Measurements from ENCODE around the gene COL27A1. TPM values are rescaled to one million over a fixed set of nuclear protein-coding genes. Genes with fewer than 3 reads are reported as not detected.

The COL27A1 gene
- total RNA-seq, 3 donors from 2014 or later, result 1.4 to 2.8 (median 1.7) TPM

DNA sequence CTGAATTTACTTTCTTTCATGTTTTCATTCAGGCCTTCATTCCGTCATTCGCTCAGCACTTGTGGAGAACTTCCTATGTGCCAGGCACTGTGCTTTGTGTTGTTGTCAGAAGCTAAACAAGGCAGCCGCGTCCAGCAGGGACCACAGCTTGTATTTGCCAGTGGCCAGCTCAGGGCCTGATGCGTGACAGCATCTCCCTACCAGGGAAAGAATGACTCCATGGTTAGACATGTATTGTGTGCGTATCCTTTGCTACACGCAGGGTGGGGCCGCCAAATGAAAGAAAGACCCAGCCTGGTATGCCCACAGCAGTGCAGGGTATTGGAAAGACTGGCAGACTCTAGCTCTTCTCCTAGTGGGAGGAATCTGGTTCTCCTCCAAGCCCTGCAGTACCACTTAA is 4.7 kb upstream of the COL27A1 start:
- H3K9me3 Mint-ChIP-seq, result no peaks in the 10 kb centered on the region
- no peak for ATAC-seq
- peaks cover 11% of the 10 kb centered on the region for H3K4me1 Mint-ChIP-seq (ENCODE audit: low read depth)
- no peak for DNase-seq
- H3K4me3 Mint-ChIP-seq, result no peak overlapping the region
- H3K36me3 Mint-ChIP-seq (ENCODE audit: insufficient read depth), result no peaks in the 10 kb centered on the region
- H3K27me3 Mint-ChIP-seq (ENCODE audit: low read depth), result peaks cover 59% of the 10 kb centered on the region

DNA sequence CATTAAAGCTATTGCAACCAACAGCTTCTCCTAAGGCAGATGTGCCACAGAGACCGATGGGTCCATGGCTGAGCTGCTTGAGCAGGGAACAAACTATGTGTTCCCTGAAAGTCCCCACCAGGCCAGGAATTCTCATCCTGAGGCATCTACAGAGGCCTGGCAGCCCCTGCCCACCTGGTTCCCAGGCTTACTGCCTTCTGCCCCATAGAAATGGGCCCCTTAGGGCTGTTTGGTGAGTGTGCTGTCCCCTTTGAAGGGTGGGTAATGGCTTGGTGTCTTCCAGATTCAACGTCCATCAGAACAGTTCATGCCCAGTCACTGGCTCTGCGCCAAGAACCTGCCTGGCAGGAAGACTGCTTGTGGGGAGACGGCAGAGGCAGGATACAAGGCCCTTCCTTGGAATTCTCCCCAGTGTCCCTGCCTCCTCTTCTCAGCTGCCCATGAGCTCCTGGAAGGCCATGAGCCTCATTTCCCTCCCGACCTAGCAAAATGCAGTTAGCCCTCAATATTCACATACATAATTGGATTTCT is 3.8 kb upstream of the COL27A1 start:
- Mint-ChIP-seq H3K4me1 (ENCODE audit: low read depth) (peaks cover 15% of the 10 kb centered on the region), H3K4me3 (no peak overlapping the region), H3K9me3 (no peaks in the 10 kb centered on the region), H3K36me3 (ENCODE audit: insufficient read depth) (no peaks in the 10 kb centered on the region), H3K27me3 (ENCODE audit: low read depth) (peaks cover 62% of the 10 kb centered on the region)
- DNase-seq (no peak), ATAC-seq (no peak)

DNA sequence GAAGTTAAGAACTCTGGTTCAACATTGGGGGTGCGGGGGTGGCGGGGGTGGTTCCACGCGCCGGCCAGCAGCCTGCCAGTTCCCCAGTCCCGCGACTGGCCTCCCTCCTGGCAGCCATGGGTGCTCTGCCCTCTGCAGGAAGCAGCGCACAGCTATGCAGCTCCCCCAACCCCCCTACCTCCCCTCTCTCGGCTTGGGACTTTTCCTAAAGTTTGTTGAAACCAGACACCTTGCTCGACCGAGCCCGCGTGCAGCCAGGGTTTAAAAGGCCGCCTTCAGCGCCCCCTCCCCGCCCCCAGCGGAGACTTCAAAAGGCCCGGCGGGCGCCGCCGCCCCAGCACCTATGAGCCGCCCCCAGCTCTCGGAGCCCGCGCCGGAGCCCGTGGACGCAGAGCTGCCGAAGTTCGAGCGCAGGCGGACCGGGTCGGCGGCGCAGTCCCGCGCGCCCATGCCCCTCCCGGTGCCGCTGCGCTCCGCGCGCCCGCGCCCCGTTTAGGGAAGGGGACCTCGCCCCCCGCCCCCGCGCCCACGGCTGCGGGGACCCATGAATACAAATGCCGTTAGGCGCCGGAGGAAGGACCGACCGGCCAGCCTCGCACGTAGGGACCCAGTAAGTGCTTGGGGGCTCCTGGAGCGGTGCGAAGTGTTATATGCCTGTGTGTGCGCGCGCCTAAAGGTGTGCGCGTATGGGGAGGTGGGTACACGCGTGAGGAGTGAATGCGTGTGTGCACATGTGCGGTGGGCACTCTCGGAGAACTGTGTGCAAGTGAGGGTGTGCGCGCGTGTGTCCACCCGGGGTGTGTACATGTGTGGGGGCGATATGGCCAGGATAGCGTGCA is 1.4 kb upstream of the COL27A1 start:
- peaks cover 19% of the 10 kb centered on the region for H3K4me1 Mint-ChIP-seq (ENCODE audit: low read depth)
- H3K27me3 Mint-ChIP-seq (ENCODE audit: low read depth), result peaks cover 60% of the 10 kb centered on the region
- ATAC-seq (no peak), DNase-seq (no peak)
- no peaks in the 10 kb centered on the region for H3K36me3 Mint-ChIP-seq (ENCODE audit: insufficient read depth)
- H3K4me3 Mint-ChIP-seq, result peak overlapping the region; percentile 69
- no peaks in the 10 kb centered on the region for H3K9me3 Mint-ChIP-seq

DNA sequence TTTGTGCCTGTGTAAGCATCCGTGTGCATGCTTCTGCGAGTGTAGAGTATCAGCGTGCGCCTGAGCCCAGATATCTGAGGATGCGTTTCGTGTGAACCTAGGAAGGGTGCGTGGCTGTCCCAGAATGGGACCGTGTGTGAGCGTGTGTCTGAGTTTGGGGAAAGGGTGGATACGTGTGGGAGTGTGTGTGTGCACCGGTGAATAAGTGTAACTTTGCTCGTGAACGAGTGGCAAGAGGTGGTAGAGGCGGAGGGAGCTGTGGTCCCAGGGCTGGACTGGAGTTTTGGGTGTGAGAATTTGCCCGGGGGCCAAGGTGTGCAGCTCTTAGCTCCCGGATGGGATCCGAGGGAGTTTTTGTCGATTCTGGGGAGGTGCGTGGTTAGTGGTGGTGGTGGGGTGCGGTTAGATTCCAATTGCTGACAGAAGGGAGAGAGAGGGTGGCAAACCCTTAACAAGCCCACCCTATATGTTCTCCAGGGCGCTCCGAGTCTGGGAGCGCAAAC is 686 bp upstream of the COL27A1 start:
- no peak for ATAC-seq
- Mint-ChIP-seq H3K9me3 (no peaks in the 10 kb centered on the region), H3K4me3 (peak overlapping the region; percentile 69), H3K27me3 (ENCODE audit: low read depth) (peaks cover 57% of the 10 kb centered on the region), H3K4me1 (ENCODE audit: low read depth) (peaks cover 19% of the 10 kb centered on the region), H3K36me3 (ENCODE audit: insufficient read depth) (no peaks in the 10 kb centered on the region)
- no peak for DNase-seq

DNA sequence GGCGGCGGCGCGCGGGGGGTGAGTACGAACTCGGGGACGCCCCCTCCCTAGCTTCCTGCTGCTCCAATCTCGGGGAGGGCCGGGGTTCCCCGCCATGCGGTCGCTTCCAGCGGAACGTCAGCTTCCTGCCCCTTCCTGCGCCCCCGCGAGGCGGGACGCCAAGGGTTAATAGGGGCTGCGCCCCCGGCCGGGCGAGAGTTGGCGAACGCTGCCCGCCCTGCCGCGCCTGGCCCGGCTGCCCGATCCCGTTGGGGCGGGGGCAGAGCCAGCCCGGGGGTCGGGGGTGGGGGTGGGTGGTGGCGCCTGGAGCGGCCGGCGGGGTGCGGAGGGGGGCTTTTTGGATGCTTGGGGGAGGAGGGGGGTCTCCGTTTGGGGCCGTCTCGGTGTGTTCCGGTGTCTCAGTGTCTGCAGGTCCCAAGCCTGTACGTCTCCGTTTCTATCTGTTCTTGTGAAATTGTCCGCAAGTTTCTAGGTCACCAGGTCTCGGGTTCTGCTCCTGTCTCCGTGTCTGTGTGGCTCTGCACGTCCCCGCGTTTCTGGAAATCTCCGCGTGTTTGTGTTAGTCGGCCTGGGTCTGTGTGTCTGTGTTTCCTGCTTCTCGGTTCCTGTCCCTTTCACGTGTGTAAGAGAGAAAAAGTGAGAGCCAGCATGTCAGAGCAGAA is 789 bp downstream of the COL27A1 start:
- peak; percentile 23 to 25 for ATAC-seq

DNA sequence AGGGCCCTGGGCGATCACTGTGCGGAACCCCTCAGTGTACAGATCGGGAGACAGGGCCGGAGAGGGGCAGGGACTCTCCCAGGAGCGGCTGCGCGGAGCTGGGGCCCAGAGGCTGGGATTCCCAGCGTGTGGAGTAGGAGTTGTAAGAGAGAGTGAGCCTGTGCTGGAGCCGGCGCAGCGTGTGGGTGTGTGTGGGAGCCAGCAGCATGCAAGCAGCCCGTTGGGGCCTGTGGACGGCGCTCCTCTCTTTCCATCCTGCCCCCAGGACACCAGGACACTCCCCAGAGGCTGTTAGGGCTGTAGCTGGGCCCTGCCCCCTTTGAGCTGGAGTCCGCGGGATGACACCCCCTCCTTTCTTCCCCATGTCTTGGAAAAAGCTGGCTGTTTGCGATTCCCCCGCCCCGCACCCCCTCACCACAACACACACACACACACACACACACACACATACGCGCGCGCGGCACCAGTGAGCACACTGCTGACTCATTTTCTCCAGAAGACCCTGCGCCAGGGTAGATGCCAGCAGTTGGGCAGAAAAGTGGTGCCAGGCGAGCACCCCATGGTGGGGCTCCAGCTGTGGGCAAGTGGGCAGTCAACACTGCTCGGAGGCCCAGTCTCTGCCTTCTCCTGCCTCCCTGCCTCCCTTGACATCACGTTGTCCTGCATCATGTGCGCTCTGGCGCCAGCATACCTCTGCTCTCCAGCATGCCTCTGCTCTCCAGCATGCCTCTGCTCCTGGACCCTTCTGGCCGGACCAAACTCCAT is 1.5 kb downstream of the COL27A1 start:
- H3K4me1 Mint-ChIP-seq (ENCODE audit: low read depth), result peaks cover 19% of the 10 kb centered on the region
- no peaks in the 10 kb centered on the region for H3K36me3 Mint-ChIP-seq (ENCODE audit: insufficient read depth)
- H3K9me3 Mint-ChIP-seq, result no peaks in the 10 kb centered on the region
- peaks cover 38% of the 10 kb centered on the region for H3K27me3 Mint-ChIP-seq (ENCODE audit: low read depth)
- H3K4me3 Mint-ChIP-seq, result peak overlapping the region; percentile 84
- ATAC-seq (peak in 1 of 2 donors; percentile 7), DNase-seq (peak; percentile 47)

More for the DNA sequence above, 789 bp downstream of the COL27A1 start:
- Mint-ChIP-seq H3K9me3 (no peaks in the 10 kb centered on the region), H3K4me3 (peak overlapping the region; percentile 84), H3K36me3 (ENCODE audit: insufficient read depth) (no peaks in the 10 kb centered on the region), H3K27me3 (ENCODE audit: low read depth) (peaks cover 45% of the 10 kb centered on the region), H3K4me1 (ENCODE audit: low read depth) (peaks cover 19% of the 10 kb centered on the region)
- peak; percentile 12 for DNase-seq

DNA sequence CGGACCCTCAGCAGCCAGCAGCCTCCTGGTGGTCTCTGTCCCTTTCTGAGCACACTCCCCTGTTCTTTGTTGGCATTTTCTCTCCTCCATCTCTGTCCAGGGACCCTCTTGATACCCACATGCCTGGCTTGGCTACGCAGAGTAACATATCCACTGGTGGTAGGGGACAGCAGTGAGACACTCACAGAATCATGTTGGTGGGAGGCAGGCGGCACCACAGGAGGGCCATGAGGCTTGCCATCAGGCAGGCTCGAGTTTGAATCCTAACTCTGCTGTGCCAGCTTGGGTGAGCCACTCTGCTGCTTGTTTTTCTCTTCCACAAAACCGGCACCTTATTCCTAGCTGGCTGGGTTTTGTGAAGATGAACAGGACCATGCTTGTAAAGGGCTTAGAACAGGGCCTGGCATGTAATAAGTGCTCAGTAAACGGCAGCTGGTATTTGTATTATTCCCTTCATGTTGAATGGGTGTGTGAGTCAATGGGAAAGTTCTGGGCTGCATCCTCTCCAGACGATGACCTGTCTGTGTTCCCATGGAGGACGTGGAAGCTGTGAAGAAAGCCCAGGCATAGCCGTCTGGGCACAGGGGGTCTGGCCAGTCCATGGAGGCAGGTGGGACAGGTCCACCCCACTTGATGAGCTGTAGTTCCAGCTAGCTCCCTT is 2.3 kb downstream of the COL27A1 start:
- H3K9me3 Mint-ChIP-seq, result no peaks in the 10 kb centered on the region
- no peaks in the 10 kb centered on the region for H3K36me3 Mint-ChIP-seq (ENCODE audit: insufficient read depth)
- peaks cover 19% of the 10 kb centered on the region for H3K4me1 Mint-ChIP-seq (ENCODE audit: low read depth)
- peaks cover 30% of the 10 kb centered on the region for H3K27me3 Mint-ChIP-seq (ENCODE audit: low read depth)
- no peak for ATAC-seq
- no peak for DNase-seq
- H3K4me3 Mint-ChIP-seq, result peak overlapping the region; percentile 84

DNA sequence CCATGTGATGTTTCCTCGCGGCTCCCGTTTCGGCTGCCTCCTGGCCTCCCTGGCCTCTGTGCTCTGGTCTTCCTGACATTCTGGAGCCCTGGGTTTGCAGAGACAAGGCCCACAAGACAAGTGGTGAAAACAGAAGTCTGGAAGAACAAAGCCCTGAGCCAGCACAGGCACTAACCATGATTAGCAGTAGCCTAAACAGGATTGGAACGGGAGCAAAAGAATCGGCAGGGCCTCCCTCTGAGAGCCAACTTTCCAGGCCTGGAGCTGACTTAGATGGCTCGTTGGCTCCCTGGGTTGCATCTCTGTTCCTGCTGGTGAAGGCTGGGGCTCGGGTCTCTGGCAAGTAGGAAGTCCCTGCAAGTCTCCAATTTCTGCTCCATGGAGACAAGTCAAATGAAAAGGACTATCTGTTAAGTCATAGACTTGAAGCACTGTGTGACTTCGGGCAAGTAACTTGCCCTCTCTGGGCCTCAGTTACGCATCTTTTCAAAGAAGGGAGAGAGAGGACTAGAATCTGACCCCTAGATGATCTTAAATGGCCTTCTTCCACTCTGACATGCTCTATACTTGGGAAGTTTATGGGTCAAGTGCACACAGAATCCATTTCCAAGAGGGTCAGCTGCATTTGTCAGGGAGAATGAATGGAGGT is 3.3 kb downstream of the COL27A1 start:
- no peak for ATAC-seq
- Mint-ChIP-seq H3K4me1 (ENCODE audit: low read depth) (peaks cover 19% of the 10 kb centered on the region), H3K27me3 (ENCODE audit: low read depth) (peaks cover 27% of the 10 kb centered on the region), H3K9me3 (no peaks in the 10 kb centered on the region), H3K36me3 (ENCODE audit: insufficient read depth) (no peaks in the 10 kb centered on the region), H3K4me3 (no peak overlapping the region)
- no peak for DNase-seq

DNA sequence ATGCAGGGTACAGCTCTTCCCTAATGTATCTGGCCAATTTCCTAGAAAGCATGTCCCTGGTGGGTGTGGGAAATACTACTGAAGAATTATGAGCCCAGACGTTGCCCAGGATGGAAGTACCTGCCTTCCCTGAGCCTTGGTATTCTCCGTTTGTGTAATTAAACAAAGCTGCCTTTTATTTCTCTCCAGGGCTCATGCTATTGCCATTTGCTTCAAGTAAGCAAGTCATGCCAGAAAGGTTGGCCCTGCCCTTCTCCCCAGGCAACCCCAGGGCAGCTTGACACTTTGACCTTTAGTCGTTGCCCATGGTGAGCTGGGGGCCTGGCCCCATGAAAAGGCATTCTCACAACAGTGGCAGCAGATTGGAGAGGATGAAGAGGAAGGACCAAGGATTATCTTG is 4.4 kb downstream of the COL27A1 start:
- Mint-ChIP-seq H3K27me3 (ENCODE audit: low read depth) (peaks cover 22% of the 10 kb centered on the region), H3K4me1 (ENCODE audit: low read depth) (peaks cover 13% of the 10 kb centered on the region), H3K4me3 (no peak overlapping the region), H3K9me3 (no peaks in the 10 kb centered on the region), H3K36me3 (ENCODE audit: insufficient read depth) (no peaks in the 10 kb centered on the region)
- no peak for ATAC-seq
- DNase-seq, result no peak

DNA sequence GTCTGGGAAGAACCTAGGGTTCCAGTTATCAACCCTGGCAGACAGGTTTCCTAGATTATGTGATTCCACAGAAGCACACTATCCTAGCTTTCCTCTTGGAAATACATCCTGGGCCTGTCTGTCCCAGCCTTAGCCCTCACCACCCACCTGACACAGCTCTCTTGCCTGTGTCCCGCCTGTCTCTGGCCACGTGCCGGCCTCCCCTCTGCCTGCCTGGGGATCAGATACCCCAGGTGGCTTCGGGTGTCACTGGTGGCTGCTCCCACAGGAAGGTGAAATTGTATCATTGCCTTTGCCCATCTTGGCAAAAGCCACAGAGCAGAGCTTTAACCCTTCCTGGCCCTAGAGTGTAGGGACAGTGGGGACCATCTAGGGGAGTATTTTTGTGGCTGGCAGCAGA is 6.2 kb downstream of the COL27A1 start:
- Mint-ChIP-seq H3K9me3 (no peaks in the 10 kb centered on the region), H3K27me3 (ENCODE audit: low read depth) (peaks cover 13% of the 10 kb centered on the region), H3K4me3 (no peak overlapping the region), H3K4me1 (ENCODE audit: low read depth) (peaks cover 4% of the 10 kb centered on the region), H3K36me3 (ENCODE audit: insufficient read depth) (no peaks in the 10 kb centered on the region)
- no peak for DNase-seq
- ATAC-seq, result no peak

DNA sequence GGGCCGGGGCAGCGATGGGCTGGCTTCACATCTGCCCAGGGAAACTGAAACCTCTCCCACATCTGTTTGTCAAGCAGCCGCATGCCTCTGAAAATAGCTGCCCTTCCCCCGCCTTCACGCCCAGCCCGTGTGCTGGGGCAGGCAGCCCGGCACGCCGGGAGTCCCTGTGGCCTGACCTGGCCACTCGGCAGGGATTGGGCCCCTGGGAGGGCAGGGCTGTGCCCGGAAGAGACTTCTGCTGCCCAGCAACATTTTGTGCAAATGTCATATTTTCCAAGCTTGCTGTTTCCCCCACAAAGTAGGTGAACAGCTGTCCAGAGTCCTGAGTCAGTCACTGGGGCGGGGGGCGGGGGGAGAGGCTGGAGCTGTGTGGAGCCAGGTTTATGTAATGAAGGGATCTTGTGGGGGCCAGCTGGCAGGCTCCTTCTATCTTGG is 8.2 kb downstream of the COL27A1 start:
- Mint-ChIP-seq H3K4me3 (no peak overlapping the region), H3K27me3 (ENCODE audit: low read depth) (peaks cover 8% of the 10 kb centered on the region), H3K4me1 (ENCODE audit: low read depth) (no peaks in the 10 kb centered on the region), H3K36me3 (ENCODE audit: insufficient read depth) (no peaks in the 10 kb centered on the region), H3K9me3 (no peaks in the 10 kb centered on the region)
- DNase-seq, result no peak
- ATAC-seq, result no peak

DNA sequence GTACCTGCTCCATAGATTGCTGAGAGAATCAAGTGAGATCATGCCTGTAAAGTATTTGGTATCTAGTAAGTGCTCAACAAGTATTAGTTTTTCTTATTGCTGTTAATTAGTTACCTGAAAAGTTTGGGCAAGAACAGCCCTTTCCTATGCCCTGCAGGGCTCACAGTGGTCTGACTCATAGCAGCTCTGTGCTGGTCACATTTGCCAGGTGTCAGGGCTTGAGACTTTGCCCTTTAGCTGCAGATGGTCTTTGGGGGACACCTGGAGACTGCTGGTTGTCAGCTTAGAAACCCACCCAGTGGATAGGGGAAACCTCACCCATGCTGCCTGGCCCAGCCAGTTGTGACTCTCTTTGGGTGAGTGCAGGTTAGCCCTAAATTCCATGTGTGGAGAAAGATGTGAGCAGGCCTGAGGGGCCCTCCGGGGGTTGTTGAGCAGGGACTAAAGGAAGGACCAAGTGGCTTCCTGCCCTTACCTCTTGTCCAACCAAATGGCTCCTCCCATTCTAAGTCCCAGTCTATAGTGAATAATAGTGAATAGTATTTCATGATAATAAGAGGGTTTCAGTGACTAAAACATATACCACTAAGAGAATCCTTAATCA is 9.0 kb downstream of the COL27A1 start:
- peaks cover 8% of the 10 kb centered on the region for H3K27me3 Mint-ChIP-seq (ENCODE audit: low read depth)
- H3K9me3 Mint-ChIP-seq, result no peaks in the 10 kb centered on the region
- ATAC-seq, result no peak
- no peaks in the 10 kb centered on the region for H3K36me3 Mint-ChIP-seq (ENCODE audit: insufficient read depth)
- no peak overlapping the region for H3K4me3 Mint-ChIP-seq
- H3K4me1 Mint-ChIP-seq (ENCODE audit: low read depth), result no peaks in the 10 kb centered on the region
- no peak for DNase-seq

All from activated T-cell treated with anti-CD3 and anti-CD28 coated beads, Interleukin-2, amount 50 U/mL, for 4 hours (primary cell).